Endodermal cell (in vitro differentiated cells): ENCODE results near the gene ACOX2. TPM values are rescaled to one million over a fixed set of nuclear protein-coding genes. Genes with fewer than 3 reads are reported as not detected.

Source experiments
- DNase-seq: peaks from one replicate; pipeline ENCODE4 v3.0.0-alpha.2; 2017
- H3K27ac ChIP-seq: 2 replicates; pipeline ENCODE4 v1.5.1; 2013; ENCODE audit warnings: mild to moderate bottlenecking, low read depth, low read length, moderate library complexity
- H3K27me3 ChIP-seq: 2 replicates; pipeline ENCODE4 v1.6.1; 2013; ENCODE audit warnings: mild to moderate bottlenecking, low read length, moderate library complexity; ENCODE audit not compliant: insufficient read depth, control insufficient read depth, poor library complexity, severe bottlenecking
- H3K36me3 ChIP-seq: 2 replicates; pipeline ENCODE4 v1.7.0; 2013; ENCODE audit warnings: mild to moderate bottlenecking, low read length, moderate library complexity; ENCODE audit not compliant: control insufficient read depth, insufficient read depth
- H3K4me1 ChIP-seq: one replicate; pipeline ENCODE4 v1.7.0; 2013; ENCODE audit warnings: low read length; ENCODE audit not compliant: control insufficient read depth, insufficient read depth
- H3K4me3 ChIP-seq: 2 replicates; pipeline ENCODE4 v1.5.1; 2013; ENCODE audit warnings: mild to moderate bottlenecking, low read length, moderate library complexity
- H3K9ac ChIP-seq: 2 replicates; pipeline ENCODE4 v1.6.1; 2013; ENCODE audit warnings: mild to moderate bottlenecking, low read length, moderate library complexity; ENCODE audit not compliant: poor library complexity, severe bottlenecking; ENCODE audit errors: extremely low read depth
- H3K9me3 ChIP-seq: 2 replicates; pipeline ENCODE4 v1.6.1; 2013; ENCODE audit warnings: mild to moderate bottlenecking, low read length, moderate library complexity; ENCODE audit not compliant: control insufficient read depth
- H3K27ac Mint-ChIP-seq: 2 replicates; pipeline ENCODE4 v1.8.0; 2020; ENCODE audit warnings: mixed read lengths
- H3K27me3 Mint-ChIP-seq: 2 replicates; pipeline ENCODE4 v1.8.0; 2021; ENCODE audit warnings: mild to moderate bottlenecking, mixed read lengths; ENCODE audit not compliant: insufficient read depth
- H3K36me3 Mint-ChIP-seq: 2 replicates; pipeline ENCODE4 v1.8.0; 2020; ENCODE audit warnings: low read depth, mixed read lengths
- H3K4me1 Mint-ChIP-seq: 2 replicates; pipeline ENCODE4 v1.8.0; 2020; ENCODE audit warnings: mixed read lengths
- H3K4me3 Mint-ChIP-seq: 2 replicates; pipeline ENCODE4 v1.8.0; 2020; ENCODE audit warnings: mild to moderate bottlenecking, moderate library complexity, mixed read lengths
- H3K9me3 Mint-ChIP-seq: 2 replicates; pipeline ENCODE4 v1.8.0; 2020; ENCODE audit warnings: mild to moderate bottlenecking, mixed read lengths
- CTCF ChIP-seq: fragments of 200-600 bp; sonication (generic); conservative IDR thresholded peaks from 2 replicates; pipeline ENCODE4 v1.5.0; 2021; ENCODE audit warnings: antibody characterized with exemption, mild to moderate bottlenecking
- WGBS, 2 experiments: methylation state at CpG; one replicate each; pipeline versions ENCODE4 v1.1.5 to v1.1.7; 2013; ENCODE audit warnings: missing lambda C conversion rate in 2 of 2, mixed read lengths in 1 of 2; ENCODE audit not compliant: insufficient coverage in 1 of 2, insufficient read length in 1 of 2; 5-methylcytosine and 5-hydroxymethylcytosine counted together
- total RNA-seq, 2 donors: library from RNA; stranded (reverse); fragmentation: NEBNext Ultra II Directional in 1 of 2; extraction: Animal tissue kit (Norgen Biotek cat#: 25700) in 1 of 2; gene quantifications; 2 replicates in 1 of 2; 3 replicates in 1 of 2; pipeline ENCODE4 v1.2.1, GENCODE V29; 2021

Gene ACOX2
- total RNA-seq, 2 donors from 2014 or later, result 6.6 to 9.8 TPM

GRCh38 chr3:58567251-58567515, 30.2 kb upstream of the ACOX2 start:
- Histone ChIP-seq H3K27me3 (no peaks in the 10 kb centered on the region), H3K9ac (no peak overlapping the region), H3K9me3 (peaks cover 6% of the 10 kb centered on the region), H3K4me1 (peaks cover 5% of the 10 kb centered on the region), H3K36me3 (no peaks in the 10 kb centered on the region), H3K27ac (no peak overlapping the region), H3K4me3 (no peak overlapping the region)
- H3K4me3 Mint-ChIP-seq, result no peak overlapping the region
- peak; percentile 50 for DNase-seq
- 96 to 97% methylated on average over 3 to 7 of the region's 7 CpGs for WGBS, 2 experiments
- H3K9me3 Mint-ChIP-seq, result peaks cover 7% of the 10 kb centered on the region
- no peak for TF ChIP-seq CTCF
- H3K4me1 Mint-ChIP-seq, result peaks cover 17% of the 10 kb centered on the region
- H3K36me3 Mint-ChIP-seq, result no peaks in the 10 kb centered on the region
- H3K27ac Mint-ChIP-seq, result no peak overlapping the region
- peaks cover 3% of the 10 kb centered on the region for H3K27me3 Mint-ChIP-seq

DNA sequence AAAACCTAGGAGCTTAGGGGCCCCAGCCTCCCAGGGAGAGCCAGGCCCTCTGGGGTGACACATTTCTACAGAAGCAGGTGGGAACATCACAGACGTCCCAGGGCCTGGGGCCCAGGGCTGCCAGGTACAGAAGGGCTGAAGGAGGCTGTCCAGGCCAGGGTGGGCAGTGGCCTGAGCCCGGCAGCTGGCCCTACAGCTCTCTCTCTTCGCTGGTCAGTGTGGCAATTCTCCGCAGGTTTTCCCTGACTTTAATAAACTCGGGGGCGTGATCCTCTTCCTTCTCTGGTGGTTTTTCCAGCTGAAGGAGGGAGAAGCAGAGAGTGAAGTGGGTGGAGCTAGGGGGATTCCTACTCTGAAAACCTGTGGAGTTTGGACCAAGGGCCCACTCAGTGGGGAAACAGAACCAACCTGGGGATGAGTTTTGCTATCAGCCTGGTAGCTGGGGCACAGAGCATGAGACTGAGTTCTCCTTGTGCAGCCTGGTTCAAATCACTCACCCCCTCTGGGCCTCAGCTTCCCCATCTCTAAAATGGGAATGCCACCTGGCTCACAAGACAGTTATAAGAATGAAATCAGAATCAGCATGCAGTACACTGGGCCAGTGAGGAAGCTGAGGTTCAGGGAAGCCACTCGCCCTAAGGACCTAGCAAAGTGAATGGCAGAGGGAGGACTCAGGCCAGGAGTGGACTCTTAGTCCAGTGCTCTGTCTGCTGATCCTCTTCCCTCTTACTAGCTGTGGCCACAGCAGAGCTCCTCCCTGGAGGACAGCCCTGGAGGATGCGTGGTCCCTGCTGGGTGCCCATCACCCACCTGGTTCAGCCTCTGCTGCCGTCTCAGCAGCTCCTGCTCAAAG, 29.6 kb upstream of the ACOX2 start:
- Histone ChIP-seq H3K9ac (no peak overlapping the region), H3K4me1 (peaks cover 5% of the 10 kb centered on the region), H3K9me3 (peaks cover 2% of the 10 kb centered on the region), H3K4me3 (no peak overlapping the region), H3K27me3 (no peaks in the 10 kb centered on the region), H3K27ac (no peak overlapping the region), H3K36me3 (no peaks in the 10 kb centered on the region)
- no peak overlapping the region for H3K4me3 Mint-ChIP-seq
- DNase-seq, result no peak
- H3K9me3 Mint-ChIP-seq, result peaks cover 1% of the 10 kb centered on the region
- WGBS, 2 experiments, result 80 to 89% methylated on average over 7 to 9 of the region's 9 CpGs
- no peak for TF ChIP-seq CTCF
- peaks cover 3% of the 10 kb centered on the region for H3K27me3 Mint-ChIP-seq
- peaks cover 22% of the 10 kb centered on the region for H3K4me1 Mint-ChIP-seq
- H3K36me3 Mint-ChIP-seq, result no peaks in the 10 kb centered on the region
- H3K27ac Mint-ChIP-seq, result no peak overlapping the region

DNA sequence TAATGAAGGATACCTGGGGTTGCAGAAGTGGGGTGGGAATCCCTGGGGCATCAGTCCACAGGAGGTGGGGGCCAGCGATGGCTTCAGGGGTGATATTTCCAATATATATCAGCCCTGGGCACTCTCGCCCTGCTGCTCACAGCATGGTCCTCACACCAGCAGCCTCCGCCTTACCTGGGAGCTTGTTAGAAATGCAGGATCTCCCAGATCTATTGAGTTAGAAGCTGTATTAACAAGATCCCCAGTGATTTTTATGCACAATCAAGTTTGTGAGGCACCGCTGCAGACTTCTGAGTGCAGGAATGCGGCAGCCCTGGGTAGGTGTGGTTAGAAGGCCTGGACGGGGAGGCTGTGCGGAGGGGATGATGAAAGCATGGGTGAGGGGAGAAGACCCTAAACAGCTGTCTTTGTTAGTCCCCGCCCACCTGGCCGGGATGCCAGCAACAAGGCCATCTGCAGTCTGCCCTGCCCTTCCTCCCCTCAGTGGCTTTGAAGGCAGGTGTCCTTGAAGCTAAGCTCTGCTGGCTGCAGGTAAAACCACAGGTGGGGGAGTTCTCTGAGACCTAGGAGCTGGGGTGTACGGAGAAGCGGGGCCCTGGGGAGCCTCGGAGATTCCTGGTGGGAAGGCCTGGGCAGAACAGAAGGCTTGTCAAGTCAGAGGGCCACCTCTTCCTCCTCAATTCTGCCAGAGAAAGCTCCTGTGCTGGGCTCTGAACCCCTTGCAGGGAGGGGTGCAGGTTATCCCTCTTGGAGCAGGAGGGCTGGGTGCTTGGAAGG, 28.8 kb upstream of the ACOX2 start:
- 66 to 80% methylated on average over 4 to 12 of the region's 12 CpGs for WGBS, 2 experiments
- Histone ChIP-seq H3K27me3 (no peaks in the 10 kb centered on the region), H3K9me3 (no peaks in the 10 kb centered on the region), H3K4me1 (peaks cover 5% of the 10 kb centered on the region), H3K4me3 (no peak overlapping the region), H3K9ac (no peak overlapping the region), H3K36me3 (no peaks in the 10 kb centered on the region), H3K27ac (no peak overlapping the region)
- Mint-ChIP-seq H3K27me3 (peaks cover 3% of the 10 kb centered on the region), H3K9me3 (no peaks in the 10 kb centered on the region), H3K27ac (peak overlapping the region; percentile 52), H3K36me3 (no peaks in the 10 kb centered on the region), H3K4me3 (no peak overlapping the region), H3K4me1 (peaks cover 26% of the 10 kb centered on the region)
- DNase-seq, result peak; percentile 88
- no peak for TF ChIP-seq CTCF
